Measurements from ENCODE around the gene USP5. TPM values are rescaled to one million over a fixed set of nuclear protein-coding genes. Genes with fewer than 3 reads are reported as not detected.
"Not testable (repeated sequence)": the region's sequence is repeated elsewhere in the genome, so short reads cannot be mapped to it uniquely, and the experiment has no call there.

USP5 gene
- total RNA-seq, 1 experiment from 2014 or later, result 230 TPM

- CTCF ChIA-PET, result interaction anchor here (1.0 to 2.3 kb wide), 4 partner anchors 13 to 35 kb away, joined by 3 to 10 read pairs (median 6); partner anchors contain the start of gene SPSB2
- no peaks in the 10 kb centered on the region for H3K9me3 Mint-ChIP-seq (ENCODE audit: unreplicated experiment)
- H3K9me3 ChIP-seq, result no peaks in the 10 kb centered on the region
- BruUV-seq (replicated peaks), result no TSS peak
- H3K4me1 ChIP-seq, result peaks cover 20% of the 10 kb centered on the region
- no peaks in the 10 kb centered on the region for H3K27me3 ChIP-seq (replicated peaks; ENCODE audit: control insufficient read depth, insufficient read depth, low read length)
- no peak within 1 kb of the TSS for H3K4me3 Mint-ChIP-seq (ENCODE audit: unreplicated experiment)
- H3K4me3 ChIP-seq (ENCODE audit: low read depth, low read length), result peak within 1 kb of the TSS; percentile 64
- TF ChIP-seq, protein P1, sequence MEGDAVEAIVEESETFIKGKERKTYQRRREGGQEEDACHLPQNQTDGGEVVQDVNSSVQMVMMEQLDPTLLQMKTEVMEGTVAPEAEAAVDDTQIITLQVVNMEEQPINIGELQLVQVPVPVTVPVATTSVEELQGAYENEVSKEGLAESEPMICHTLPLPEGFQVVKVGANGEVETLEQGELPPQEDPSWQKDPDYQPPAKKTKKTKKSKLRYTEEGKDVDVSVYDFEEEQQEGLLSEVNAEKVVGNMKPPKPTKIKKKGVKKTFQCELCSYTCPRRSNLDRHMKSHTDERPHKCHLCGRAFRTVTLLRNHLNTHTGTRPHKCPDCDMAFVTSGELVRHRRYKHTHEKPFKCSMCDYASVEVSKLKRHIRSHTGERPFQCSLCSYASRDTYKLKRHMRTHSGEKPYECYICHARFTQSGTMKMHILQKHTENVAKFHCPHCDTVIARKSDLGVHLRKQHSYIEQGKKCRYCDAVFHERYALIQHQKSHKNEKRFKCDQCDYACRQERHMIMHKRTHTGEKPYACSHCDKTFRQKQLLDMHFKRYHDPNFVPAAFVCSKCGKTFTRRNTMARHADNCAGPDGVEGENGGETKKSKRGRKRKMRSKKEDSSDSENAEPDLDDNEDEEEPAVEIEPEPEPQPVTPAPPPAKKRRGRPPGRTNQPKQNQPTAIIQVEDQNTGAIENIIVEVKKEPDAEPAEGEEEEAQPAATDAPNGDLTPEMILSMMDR (IDR thresholded peaks at IDR 0.05; ENCODE audit: insufficient read depth in 1 of 2, low read depth in 1 of 2, low read length in 1 of 2, severe bottlenecking in 1 of 2, unreplicated experiment in 1 of 2), result no peak
- no peaks in the 10 kb centered on the region for H3K36me3 Mint-ChIP-seq (ENCODE audit: insufficient read depth, unreplicated experiment)
- intact Hi-C loops (cut with micrococcal nuclease; ENCODE audit: unreplicated experiment), result loop anchor here (1.0 kb wide), 3 partner anchors 10 to 31 kb away; partner anchors contain the start of genes ENO2 and SPSB2
- no peak within 1 kb of the TSS for H3K27ac Mint-ChIP-seq (ENCODE audit: unreplicated experiment)
- POLR2A ChIA-PET, result interaction anchor here (1.0 to 1.2 kb wide), 3 partner anchors 14 to 53 kb away, joined by 4 to 5 read pairs (median 5); partner anchors contain the start of genes C12orf57 and RNU7-1
- no peaks in the 10 kb centered on the region for H3K36me3 ChIP-seq (ENCODE audit: control insufficient read depth, insufficient read depth, low read length)
- no peaks in the 10 kb centered on the region for H3K27me3 Mint-ChIP-seq (ENCODE audit: insufficient read depth, unreplicated experiment)
- peaks cover 10% of the 10 kb centered on the region for H3K4me1 Mint-ChIP-seq (ENCODE audit: low read depth, unreplicated experiment)
- peak; percentile 98 to 99 for DNase-seq
Measured at GRCh38 chr12:6904280-6905276, 52.6 kb downstream of the USP5 start, which contains the start of gene LRRC23. LRRC23 (plus strand) TSS chr12:6904822; CDS start chr12:6905634, 812 bp downstream.

DNA sequence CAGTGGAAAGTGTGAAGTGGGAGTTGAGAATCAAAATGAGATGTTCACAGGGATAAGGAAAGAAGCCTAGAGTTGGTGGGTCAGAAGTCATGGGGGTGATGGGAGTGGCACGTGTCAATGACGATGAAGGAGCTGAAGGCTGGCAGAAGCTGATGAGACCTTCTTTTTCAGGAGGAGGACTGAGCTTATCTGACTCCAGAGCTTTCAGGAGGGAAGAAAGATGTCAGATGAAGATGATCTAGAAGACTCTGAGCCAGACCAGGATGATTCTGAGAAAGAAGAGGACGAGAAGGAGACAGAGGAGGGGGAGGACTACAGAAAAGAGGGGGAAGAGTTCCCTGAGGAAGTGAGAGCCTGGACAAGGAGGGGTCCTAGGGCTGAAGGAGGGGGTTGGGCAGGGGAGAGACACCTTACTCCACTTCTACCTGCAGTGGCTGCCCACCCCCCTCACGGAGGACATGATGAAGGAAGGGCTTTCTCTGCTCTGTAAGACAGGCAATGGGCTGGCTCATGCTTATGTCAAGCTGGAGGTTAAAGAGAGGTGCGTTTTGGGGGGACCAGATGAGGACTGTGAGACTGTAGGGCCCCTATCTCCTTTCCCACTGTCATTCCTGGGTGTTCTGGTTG lies 53.6 kb downstream of the USP5 start:
- Mint-ChIP-seq H3K4me3 (ENCODE audit: unreplicated experiment) (no peak overlapping the region), H3K4me1 (ENCODE audit: low read depth, unreplicated experiment) (peaks cover 8% of the 10 kb centered on the region), H3K9me3 (ENCODE audit: unreplicated experiment) (no peaks in the 10 kb centered on the region), H3K27me3 (ENCODE audit: insufficient read depth, unreplicated experiment) (no peaks in the 10 kb centered on the region), H3K27ac (ENCODE audit: unreplicated experiment) (no peak overlapping the region), H3K36me3 (ENCODE audit: insufficient read depth, unreplicated experiment) (no peaks in the 10 kb centered on the region)
- Histone ChIP-seq H3K27me3 (replicated peaks; ENCODE audit: control insufficient read depth, insufficient read depth, low read length) (no peaks in the 10 kb centered on the region), H3K4me3 (ENCODE audit: low read depth, low read length) (peak overlapping the region; percentile 64), H3K9me3 (no peaks in the 10 kb centered on the region), H3K4me1 (peaks cover 20% of the 10 kb centered on the region), H3K36me3 (ENCODE audit: control insufficient read depth, insufficient read depth, low read length) (no peaks in the 10 kb centered on the region)
- BruUV-seq (replicated peaks), result no TSS peak
- DNase-seq, result no peak
- TF ChIP-seq, protein P1 (IDR thresholded peaks at IDR 0.05; ENCODE audit: insufficient read depth in 1 of 2, low read depth in 1 of 2, low read length in 1 of 2, severe bottlenecking in 1 of 2, unreplicated experiment in 1 of 2), result no peak
- CTCF ChIA-PET, result interaction anchor here (0.7 to 2.3 kb wide), 5 partner anchors 14 to 36 kb away, joined by 3 to 10 read pairs (median 6); partner anchors contain the start of gene SPSB2
- intact Hi-C loops (cut with micrococcal nuclease; ENCODE audit: unreplicated experiment), result no loop called here
- POLR2A ChIA-PET, result interaction anchor here (1.0 to 1.2 kb wide), 2 partner anchors 38 to 54 kb away, joined by 4 to 5 read pairs; partner anchors contain the start of genes C12orf57 and RNU7-1

GRCh38 chr12:6908141-6908540 lies 56.2 kb downstream of the USP5 start:
- H3K4me3 Mint-ChIP-seq (ENCODE audit: unreplicated experiment); DNase-seq; H3K4me3 ChIP-seq (ENCODE audit: low read depth, low read length); H3K4me1 Mint-ChIP-seq (ENCODE audit: low read depth, unreplicated experiment); intact Hi-C loops (cut with micrococcal nuclease; ENCODE audit: unreplicated experiment); H3K9me3 Mint-ChIP-seq (ENCODE audit: unreplicated experiment); H3K9me3 ChIP-seq; BruUV-seq (replicated peaks); H3K36me3 ChIP-seq (ENCODE audit: control insufficient read depth, insufficient read depth, low read length); H3K36me3 Mint-ChIP-seq (ENCODE audit: insufficient read depth, unreplicated experiment); H3K27me3 Mint-ChIP-seq (ENCODE audit: insufficient read depth, unreplicated experiment); H3K27me3 ChIP-seq (replicated peaks; ENCODE audit: control insufficient read depth, insufficient read depth, low read length); H3K27ac Mint-ChIP-seq (ENCODE audit: unreplicated experiment): not testable (repeated sequence)
- ChIA-PET POLR2A (interaction anchor here (0.6 to 1.7 kb wide), 2 partner anchors 17 to 401 kb away, joined by 4 to 5 read pairs; no protein-coding TSS in a partner anchor), CTCF (interaction anchor here (0.6 to 2.2 kb wide), 3 partner anchors 17 to 39 kb away, joined by 3 to 10 read pairs (median 3); partner anchors contain the start of gene SPSB2)
- peaks cover 17% of the 10 kb centered on the region for H3K4me1 ChIP-seq

All from Caco-2 (cell line).